ENCODE measurements around the gene DLGAP1.

GRCh38 chr18:3566851-3567250, 888.3 kb downstream of the DLGAP1 start:
- no peak for TF ChIP-seq CTCF (conservative IDR thresholded peaks at IDR 0.05 in 1 of 2, IDR thresholded peaks at IDR 0.05 in 1 of 2; ENCODE audit: extremely low read depth in 1 of 2, insufficient read depth in 1 of 2, low read depth in 1 of 2, low read length in 2 of 2)
- no peak for TF ChIP-seq EZH2 (IDR thresholded peaks at IDR 0.05; ENCODE audit: borderline replicate concordance, low read length)
